Measurements from ENCODE around the gene EDEM3.
"Not testable (repeated sequence)": the region's sequence is repeated elsewhere in the genome, so short reads cannot be mapped to it uniquely, and the experiment has no call there.

Gene EDEM3

GRCh38 chr1:184769241-184769640, 14.6 kb upstream of the EDEM3 start:
- TF ChIP-seq CTCF (IDR thresholded peaks at IDR 0.05) = no peak
- no peaks in the 10 kb centered on the region for H3K36me3 ChIP-seq
- no peak overlapping the region for H3K27ac ChIP-seq
- peaks cover 0 to 7% of the 10 kb centered on the region in 2 experiments for H3K4me1 ChIP-seq (ENCODE audit: control insufficient read depth in 1 of 2, insufficient read depth in 1 of 2, low read depth in 1 of 2, low read length in 1 of 2)
- no peaks in the 10 kb centered on the region for H3K27me3 ChIP-seq
- H3K4me3 ChIP-seq (ENCODE audit: low read depth in 1 of 2, low read length in 1 of 2) = no peak overlapping the region
- H3K9me3 ChIP-seq = no peaks in the 10 kb centered on the region

GRCh38 chr1:184768467-184768866, 13.8 kb upstream of the EDEM3 start:
- H3K9me3 ChIP-seq = no peaks in the 10 kb centered on the region
- no peak overlapping the region for H3K27ac ChIP-seq
- no peak for TF ChIP-seq CTCF (IDR thresholded peaks at IDR 0.05)
- H3K4me1 ChIP-seq (ENCODE audit: control insufficient read depth in 1 of 2, insufficient read depth in 1 of 2, low read depth in 1 of 2, low read length in 1 of 2) = peaks cover 0 to 7% of the 10 kb centered on the region in 2 experiments
- no peaks in the 10 kb centered on the region for H3K36me3 ChIP-seq
- H3K4me3 ChIP-seq (ENCODE audit: low read depth in 1 of 2, low read length in 1 of 2) = no peak overlapping the region
- H3K27me3 ChIP-seq = no peaks in the 10 kb centered on the region

GRCh38 chr1:184767591-184767990, 12.9 kb upstream of the EDEM3 start:
- Histone ChIP-seq H3K4me3 (ENCODE audit: low read depth in 1 of 2, low read length in 1 of 2) (no peak overlapping the region), H3K27ac (no peak overlapping the region), H3K27me3 (no peaks in the 10 kb centered on the region), H3K36me3 (no peaks in the 10 kb centered on the region), H3K9me3 (no peaks in the 10 kb centered on the region), H3K4me1 (ENCODE audit: control insufficient read depth in 1 of 2, insufficient read depth in 1 of 2, low read depth in 1 of 2, low read length in 1 of 2) (peaks cover 0 to 7% of the 10 kb centered on the region in 2 experiments)
- TF ChIP-seq CTCF (IDR thresholded peaks at IDR 0.05) = no peak

GRCh38 chr1:184764483-184764882, 9.8 kb upstream of the EDEM3 start:
- Histone ChIP-seq H3K27me3 (no peaks in the 10 kb centered on the region), H3K4me3 (ENCODE audit: low read depth in 1 of 2, low read length in 1 of 2) (no peak overlapping the region), H3K4me1 (ENCODE audit: control insufficient read depth in 1 of 2, insufficient read depth in 1 of 2, low read depth in 1 of 2, low read length in 1 of 2) (no peaks in the 10 kb centered on the region), H3K27ac (no peak overlapping the region), H3K36me3 (no peaks in the 10 kb centered on the region), H3K9me3 (no peaks in the 10 kb centered on the region)
- TF ChIP-seq CTCF (IDR thresholded peaks at IDR 0.05) = no peak

GRCh38 chr1:184763520-184763919, 8.9 kb upstream of the EDEM3 start:
- not testable (repeated sequence) for H3K4me3 ChIP-seq (ENCODE audit: low read depth in 1 of 2, low read length in 1 of 2); H3K4me1 ChIP-seq (ENCODE audit: control insufficient read depth in 1 of 2, insufficient read depth in 1 of 2, low read depth in 1 of 2, low read length in 1 of 2); H3K27me3 ChIP-seq; H3K9me3 ChIP-seq; H3K27ac ChIP-seq; H3K36me3 ChIP-seq

DNA sequence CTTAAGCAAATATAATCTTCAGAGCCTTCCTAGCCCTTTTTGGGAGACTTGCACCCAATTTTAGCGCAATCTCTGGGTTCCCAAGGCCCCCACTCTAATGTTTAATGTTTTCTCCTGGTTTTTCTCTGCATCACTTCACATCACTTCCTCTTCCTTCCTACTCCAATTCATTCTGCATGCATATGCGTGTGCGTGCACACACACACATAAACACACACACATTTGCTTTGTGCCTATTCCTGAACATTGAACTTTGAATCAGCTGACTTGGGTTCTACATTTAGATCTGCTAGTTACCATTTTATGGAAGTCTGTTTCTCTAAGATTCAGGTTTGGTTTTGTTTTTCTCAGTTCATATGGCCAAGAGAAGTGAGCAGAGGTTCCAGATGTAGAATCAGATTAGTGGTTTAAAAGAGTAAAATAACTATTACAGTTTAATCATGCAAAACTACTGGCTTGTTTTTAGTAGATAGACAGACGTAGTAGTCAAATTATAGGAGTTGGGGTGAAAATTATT, 7.4 kb upstream of the EDEM3 start:
- no peak overlapping the region for H3K4me3 ChIP-seq (ENCODE audit: low read depth in 1 of 2, low read length in 1 of 2)
- H3K36me3 ChIP-seq = no peaks in the 10 kb centered on the region
- no peak for TF ChIP-seq CTCF (IDR thresholded peaks at IDR 0.05)
- no peaks in the 10 kb centered on the region for H3K27me3 ChIP-seq
- no peaks in the 10 kb centered on the region for H3K4me1 ChIP-seq (ENCODE audit: control insufficient read depth in 1 of 2, insufficient read depth in 1 of 2, low read depth in 1 of 2, low read length in 1 of 2)
- no peaks in the 10 kb centered on the region for H3K9me3 ChIP-seq
- no peak overlapping the region for H3K27ac ChIP-seq
